Activated CD4-positive, alpha-beta T cell treated with anti-CD3 and anti-CD28 coated beads, Interleukin-2, amount 50 U/mL, for 48 hours (primary cell): Measurements from ENCODE around the gene PCID2.
A peak's percentile ranks its signal among the peaks of the same experiment; 100 is the strongest.
"Not testable (repeated sequence)": the region's sequence is repeated elsewhere in the genome, so short reads cannot be mapped to it uniquely, and the experiment has no call there.

Experiments used
- DNase-seq, 2 experiments: peaks; one replicate each; pipeline ENCODE4 v3.0.0-alpha.2; 2020

Gene PCID2

DNA sequence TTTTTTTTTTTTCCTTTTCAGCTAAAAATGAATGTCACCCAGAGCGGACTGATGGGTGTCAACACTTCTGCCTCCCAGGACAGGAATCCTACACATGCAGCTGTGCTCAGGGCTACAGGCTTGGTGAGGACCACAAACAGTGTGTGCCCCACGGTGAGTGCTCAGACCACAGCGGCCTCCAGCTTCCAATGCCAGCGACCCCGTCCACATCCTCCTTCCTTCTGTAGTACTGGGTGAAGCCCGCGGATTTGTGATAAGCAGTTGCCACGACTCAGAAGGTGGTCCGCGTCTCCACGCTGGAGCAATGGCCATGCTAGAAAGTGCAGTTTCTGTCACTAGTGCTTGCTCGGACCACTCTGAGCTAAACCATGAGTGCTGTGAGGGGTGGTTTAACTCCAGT is 44.0 kb downstream of the PCID2 start:
- DNase-seq: no peak

- DNase-seq: no peak
Measured at GRCh38 chr13:113162783-113163685, 45.4 kb downstream of the PCID2 start.

GRCh38 chr13:113161975-113162374 is 46.5 kb downstream of the PCID2 start:
- not testable (repeated sequence) for DNase-seq

DNA sequence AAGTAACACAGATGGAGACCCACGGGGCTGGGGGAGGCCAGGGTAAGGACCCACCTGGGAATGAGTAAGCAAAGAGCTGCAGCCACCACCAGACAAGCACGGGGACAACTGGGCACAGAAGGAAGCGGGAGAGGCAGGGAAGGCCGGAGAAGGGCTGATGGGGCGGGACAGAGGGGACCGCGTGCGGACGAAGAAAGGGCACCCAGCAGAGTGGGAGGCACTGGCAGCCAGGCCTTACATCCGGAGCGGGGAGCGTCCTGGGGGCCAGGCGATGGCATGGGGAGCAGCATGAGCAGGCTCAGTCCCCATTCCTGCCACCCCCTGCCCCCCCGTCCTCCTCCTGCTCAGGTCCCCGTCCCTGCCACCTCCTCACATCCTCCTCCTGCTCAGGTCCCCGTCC is 47.0 kb downstream of the PCID2 start:
- no peak for DNase-seq

GRCh38 chr13:113160983-113161382 is 47.5 kb downstream of the PCID2 start:
- no peak for DNase-seq

DNA sequence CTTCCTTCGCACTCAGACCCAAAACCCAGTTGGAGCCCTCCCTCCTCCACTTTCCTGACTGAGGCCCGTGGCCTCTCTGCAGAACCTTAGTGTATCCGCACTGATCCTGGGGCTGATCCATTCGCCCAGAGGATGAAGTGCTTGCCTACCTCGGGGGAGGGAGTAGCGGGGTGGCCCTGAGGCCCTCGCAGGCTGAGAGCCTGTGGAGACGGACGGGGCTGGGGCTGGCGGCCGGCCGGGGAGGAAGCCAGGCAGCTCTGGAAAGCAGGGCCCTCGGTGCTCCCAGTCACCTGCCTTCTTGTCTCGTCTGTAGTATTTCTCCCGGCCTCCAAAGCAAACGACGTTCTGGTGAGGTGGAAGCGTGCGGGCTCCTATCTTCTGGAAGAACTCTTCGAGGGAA is 48.8 kb downstream of the PCID2 start:
- DNase-seq: no peak

GRCh38 chr13:113158946-113159345 is 49.5 kb downstream of the PCID2 start:
- no peak for DNase-seq

- no peak for DNase-seq
Measured at GRCh38 chr13:113157929-113158747, 50.3 kb downstream of the PCID2 start, which contains the start of gene PROZ. Gene PROZ (plus strand): TSS chr13:113158648. CDS start chr13:113158661, 13 bp downstream.

GRCh38 chr13:113157206-113157928 is 51.1 kb downstream of the PCID2 start:
- DNase-seq: no peak

- DNase-seq: no peak
Measured at GRCh38 chr13:113155982-113156655, 52.4 kb downstream of the PCID2 start.

- no peak for DNase-seq
Measured at GRCh38 chr13:113155201-113155600, 53.3 kb downstream of the PCID2 start.

- peak; percentile 53 to 57 for DNase-seq
Measured at GRCh38 chr13:113153810-113154748, 54.4 kb downstream of the PCID2 start.

- DNase-seq: peak in 1 of 2 experiments; percentile 27
Measured at GRCh38 chr13:113152984-113153809, 55.3 kb downstream of the PCID2 start.

DNA sequence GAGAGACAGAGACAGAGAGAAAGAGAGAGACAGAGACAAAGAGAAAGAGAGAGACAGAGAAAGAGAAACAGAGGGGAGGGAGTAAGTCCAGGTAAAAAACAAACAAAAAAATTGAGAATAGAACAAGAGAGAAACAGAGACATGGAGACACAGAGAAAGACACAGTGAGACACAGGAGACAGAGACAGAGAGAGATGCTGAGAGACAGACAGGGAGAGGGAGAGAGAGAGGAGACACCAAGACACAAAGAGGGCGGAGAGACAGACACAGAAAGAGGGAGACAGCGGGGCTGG is 55.8 kb downstream of the PCID2 start:
- DNase-seq: no peak

DNA sequence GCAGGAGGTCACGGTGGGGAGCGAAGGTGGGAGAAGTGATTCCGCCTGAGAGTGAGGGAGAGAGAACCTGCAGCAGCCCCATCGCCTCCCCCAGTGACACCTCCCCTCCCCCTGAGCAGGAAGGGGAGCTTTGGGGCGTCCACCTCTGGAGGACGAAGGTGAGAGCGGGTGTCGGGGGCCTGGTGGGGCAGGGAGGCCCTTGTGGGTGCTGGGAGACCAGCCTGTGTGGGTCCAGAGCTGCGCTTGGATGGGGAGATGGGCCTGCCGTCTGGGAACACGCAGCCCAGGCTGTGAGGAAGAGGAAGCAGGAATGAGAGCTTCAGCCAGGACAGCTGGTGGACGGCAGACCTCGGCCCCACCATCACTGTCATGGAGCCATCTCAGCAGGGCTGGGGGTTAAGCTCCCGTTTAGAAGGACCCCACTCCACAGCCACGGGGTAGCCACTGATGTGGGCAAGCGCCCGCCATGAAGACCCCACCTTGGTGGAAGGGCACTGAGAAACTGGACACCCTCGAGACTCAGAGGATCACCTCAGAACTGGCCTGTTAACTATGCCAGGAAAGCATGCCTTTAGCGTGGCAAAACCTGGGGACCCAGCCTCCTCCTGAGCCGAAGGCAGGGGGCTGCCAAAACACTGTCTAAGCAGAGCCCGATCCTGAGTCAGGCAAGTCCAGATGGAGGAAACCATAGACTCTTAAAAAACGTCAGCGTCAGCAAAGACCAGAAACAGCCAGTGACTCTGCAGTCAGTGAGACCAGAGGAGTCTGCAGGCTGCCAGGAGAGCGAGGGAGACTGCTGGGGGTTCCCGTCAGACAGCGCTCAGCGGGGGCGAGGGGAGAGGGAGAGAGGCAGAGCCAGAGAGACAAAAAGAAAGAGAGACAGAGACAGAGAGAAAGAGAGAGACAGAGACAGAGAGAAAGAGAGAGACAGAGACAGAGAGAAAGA is 56.5 kb downstream of the PCID2 start:
- no peak for DNase-seq

DNA sequence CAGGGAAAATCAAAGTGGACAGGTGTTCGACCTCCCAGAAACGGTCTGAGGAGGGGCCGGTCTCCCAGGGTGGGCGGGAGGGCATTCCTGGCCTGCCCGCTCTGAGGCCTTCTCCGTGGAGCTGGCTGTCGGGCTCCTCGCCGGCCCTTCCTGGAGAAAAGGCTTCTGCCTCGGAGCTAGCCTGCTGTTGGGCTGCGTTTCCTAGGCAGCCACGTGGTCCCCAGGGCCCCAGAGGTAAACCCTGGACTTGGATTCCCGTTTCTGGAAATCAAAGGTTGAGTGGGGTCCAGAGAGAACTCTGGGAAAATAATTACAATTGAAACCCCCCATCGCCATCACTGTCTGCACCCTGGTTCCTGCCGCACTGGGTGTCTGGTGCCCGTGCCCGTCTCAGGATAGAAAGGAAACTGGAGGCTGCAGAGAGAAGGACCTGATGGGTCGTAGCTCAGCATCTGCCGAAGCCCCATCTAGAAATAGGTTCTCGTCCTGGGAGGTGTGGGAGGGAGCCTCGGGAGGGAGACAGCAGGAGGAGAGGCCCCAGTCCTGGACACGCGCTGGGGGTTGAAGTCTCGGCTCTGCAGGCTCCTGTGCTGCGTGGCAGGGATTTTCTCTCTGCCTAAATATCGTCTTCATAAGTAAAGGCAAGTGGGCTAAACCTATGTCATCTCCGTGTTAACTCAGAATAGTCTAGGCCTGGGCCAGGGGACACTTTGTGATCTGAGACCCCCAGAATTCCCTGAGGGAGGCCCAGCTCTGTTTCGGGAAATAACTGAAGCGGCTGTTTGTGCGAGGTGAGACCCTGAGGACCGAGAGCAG is 57.7 kb downstream of the PCID2 start:
- no peak for DNase-seq

GRCh38 chr13:113149711-113150549 is 58.5 kb downstream of the PCID2 start:
- DNase-seq: no peak
